SIG-M5 treated with dmso at 0.1 percent for 504 hours (cell line): ENCODE data around the gene SF3B3.

Experiments
- DNase-seq: peaks from one replicate; lab custom pipeline; 2025; ENCODE audit not compliant: unreplicated experiment; lab: John Stamatoyannopoulos, UW

SF3B3 gene

GRCh38 chr16:70563636-70564035, 40.0 kb downstream of the SF3B3 start:
- DNase-seq: peak; percentile 10

DNA sequence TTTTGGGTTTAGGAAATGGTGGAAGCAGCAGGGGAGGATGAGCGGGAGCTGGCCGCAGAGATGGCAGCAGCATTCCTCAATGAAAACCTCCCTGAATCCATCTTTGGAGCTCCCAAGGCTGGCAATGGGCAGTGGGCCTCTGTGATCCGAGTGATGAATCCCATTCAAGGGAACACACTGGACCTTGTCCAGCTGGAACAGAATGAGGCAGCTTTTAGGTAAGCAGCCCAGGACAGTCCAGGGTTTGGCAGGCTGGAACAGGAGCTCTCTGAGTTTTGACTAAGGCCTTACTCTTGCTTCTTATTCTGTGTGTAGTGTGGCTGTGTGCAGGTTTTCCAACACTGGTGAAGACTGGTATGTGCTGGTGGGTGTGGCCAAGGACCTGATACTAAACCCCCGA, 41.4 kb downstream of the SF3B3 start:
- no peak for DNase-seq

- no peak for DNase-seq
These were observed 45.1 kb downstream of the SF3B3 start for GRCh38 chr16:70568601-70569237.

DNA sequence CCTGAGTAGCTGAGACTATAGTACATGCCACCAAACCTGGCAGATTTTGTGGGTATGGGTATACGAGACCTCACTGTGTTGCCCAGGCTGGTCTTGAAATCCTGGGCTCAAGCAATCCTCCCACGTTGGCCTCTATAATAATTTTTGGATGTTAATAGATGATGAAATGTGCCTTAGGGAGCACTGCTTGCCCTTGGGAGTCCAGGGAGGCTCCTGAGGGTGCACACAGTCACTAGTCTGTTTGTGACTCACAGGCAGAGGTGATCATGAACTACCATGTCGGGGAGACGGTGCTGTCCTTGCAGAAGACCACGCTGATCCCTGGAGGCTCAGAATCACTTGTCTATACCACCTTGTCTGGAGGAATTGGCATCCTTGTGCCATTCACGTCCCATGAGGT, 46.1 kb downstream of the SF3B3 start:
- DNase-seq: no peak

GRCh38 chr16:70570967-70571570, 47.5 kb downstream of the SF3B3 start:
- no peak for DNase-seq

- no peak for DNase-seq
These were observed 48.0 kb downstream of the SF3B3 start for GRCh38 chr16:70571623-70572022.

- no peak for DNase-seq
These were observed 48.7 kb downstream of the SF3B3 start for GRCh38 chr16:70572050-70572925.

DNA sequence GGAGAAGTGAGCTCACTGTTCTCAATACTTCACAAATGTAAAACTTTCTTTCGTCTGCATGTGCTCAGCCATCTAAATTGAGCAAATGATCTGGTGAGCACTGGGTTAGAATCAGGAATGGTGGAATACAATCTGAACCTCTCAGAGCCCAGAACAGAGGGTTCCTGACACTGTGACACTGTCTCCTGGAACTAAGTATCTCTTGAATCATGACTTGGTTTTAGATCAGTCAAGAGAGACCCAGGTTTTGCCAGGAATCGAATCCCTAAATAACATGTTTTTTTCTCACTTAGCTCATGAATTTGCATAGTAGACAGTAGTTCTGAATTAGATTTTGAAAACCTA, 49.3 kb downstream of the SF3B3 start:
- no peak for DNase-seq

DNA sequence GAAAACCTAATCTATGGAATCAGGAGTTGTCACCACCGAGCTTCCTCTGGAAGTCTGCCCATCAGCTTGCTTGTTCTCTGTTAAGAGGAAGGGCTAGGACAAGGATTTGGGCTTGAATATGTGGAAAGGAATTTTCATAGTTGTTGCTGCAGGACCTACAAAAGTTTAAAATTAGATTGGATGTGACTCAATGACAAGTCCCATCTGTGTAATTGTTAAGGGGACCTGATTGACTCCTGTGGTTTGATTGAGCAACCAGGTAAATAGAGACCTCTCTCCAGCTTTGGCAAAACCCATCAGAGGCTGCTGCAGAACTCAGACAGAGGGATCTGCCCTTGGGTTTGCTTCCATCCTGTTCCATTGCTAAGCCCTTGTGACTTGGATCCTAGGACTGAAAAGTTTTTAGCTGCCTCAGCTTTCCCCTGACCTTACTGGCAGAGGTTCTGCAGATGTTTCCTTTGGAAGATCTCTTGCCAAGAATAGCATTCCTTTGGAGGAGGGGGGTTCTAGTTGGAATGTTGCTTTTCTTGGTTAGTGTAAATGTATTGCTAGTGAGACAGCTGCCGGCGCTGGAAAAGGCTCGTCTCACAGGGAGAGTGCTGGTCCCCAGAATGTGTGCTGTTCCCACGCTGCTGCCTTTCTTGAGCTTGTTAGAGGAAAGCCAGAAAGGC, 50.0 kb downstream of the SF3B3 start:
- DNase-seq: no peak

GRCh38 chr16:70574595-70575271, 51.1 kb downstream of the SF3B3 start:
- no peak for DNase-seq

DNA sequence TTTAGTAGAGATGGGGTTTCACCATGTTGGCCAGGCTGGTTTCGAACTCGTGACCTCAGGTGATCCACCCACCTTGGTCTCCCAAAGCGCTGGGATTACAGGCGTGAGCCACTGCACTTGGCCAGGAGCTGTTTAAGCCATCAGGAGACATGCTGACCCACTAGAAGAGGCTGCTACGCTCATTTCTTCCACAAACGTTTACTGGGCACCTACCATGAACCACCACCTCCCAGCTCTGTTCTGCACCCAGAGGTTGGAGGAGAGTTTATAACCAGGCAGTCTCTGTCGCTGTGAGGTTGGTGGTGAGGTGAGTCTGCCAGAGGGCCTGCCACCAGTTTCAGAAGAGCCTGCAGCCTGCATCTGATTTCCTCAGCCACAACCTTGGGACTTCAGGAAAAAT, 51.8 kb downstream of the SF3B3 start:
- no peak for DNase-seq

DNA sequence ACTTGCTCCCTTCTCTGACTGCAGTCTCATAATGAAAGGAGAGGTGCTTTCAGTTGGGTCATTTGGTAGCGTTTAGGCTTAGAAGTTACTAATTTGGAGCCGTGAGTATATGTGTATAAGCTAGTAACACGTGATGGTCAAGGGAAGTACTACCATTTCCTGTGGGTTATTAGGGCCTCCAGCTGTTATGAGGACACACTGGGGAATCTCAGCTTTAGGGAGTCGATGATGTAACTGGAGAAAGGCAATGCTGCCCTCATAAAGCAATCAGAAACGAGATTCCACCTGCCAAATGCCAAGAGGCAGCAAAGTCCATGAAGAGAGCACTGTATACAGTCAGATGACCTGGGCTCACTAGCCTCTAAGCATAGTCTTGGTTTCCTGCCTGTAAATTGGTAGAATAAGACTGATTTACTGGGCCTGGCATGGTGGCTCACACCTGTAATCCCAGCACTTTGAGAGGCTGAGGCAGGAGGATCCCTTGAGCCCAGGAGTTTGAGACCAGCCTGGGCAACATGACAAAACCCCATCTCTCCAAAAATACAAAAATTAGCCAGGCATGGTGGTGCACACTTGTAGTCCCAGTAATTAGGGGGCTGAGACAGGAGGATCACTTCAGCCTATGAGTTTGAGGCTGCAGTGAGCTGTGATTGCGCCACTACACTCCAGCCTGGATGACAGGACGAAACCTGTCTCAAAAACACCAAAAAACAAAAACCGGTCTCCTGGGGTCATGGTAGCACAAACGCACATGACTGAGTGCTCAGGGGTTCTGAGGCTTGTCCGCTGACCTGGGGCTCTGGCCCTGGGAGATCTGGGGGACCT, 53.0 kb downstream of the SF3B3 start:
- DNase-seq: peak; percentile 21

GRCh38 chr16:70577256-70577698, 53.7 kb downstream of the SF3B3 start:
- DNase-seq: no peak

DNA sequence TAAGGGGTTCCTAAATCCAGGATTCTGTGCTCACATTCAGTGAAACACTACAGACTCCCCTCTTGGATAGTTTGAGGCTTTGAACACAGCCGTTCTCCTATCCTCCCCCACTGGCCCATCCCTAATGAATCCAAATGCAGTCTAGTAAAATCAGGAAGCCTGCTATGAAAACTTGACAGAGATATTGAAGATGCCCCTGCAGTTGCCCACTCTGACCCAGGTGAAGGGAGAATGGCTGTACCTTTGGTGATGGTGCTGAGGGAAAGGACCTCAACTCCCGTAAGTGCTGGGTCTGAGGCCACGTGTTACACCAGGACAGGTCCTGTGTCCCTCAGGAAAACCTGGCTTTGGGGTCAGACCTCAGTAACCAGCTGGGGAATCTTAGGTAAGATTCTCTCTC, 54.4 kb downstream of the SF3B3 start:
- no peak for DNase-seq

DNA sequence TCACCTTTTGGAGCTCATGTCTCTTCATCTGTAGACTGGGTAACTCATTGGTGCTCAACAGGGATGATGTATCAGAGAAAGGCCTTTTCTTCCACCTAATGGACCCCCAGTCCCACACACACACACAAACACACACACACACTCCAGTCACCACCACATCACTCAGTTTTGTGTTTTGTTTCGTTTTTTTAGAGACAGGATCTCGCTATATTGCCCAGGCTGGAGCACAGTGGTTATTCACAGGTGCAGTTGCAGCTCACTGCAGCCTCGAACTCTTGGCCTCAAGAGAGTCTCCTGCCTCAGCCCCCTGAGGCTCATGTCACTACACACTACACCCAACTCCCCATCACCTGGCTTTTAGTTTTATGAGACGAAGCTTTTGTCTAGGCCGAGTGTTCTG, 55.6 kb downstream of the SF3B3 start:
- DNase-seq: no peak

DNA sequence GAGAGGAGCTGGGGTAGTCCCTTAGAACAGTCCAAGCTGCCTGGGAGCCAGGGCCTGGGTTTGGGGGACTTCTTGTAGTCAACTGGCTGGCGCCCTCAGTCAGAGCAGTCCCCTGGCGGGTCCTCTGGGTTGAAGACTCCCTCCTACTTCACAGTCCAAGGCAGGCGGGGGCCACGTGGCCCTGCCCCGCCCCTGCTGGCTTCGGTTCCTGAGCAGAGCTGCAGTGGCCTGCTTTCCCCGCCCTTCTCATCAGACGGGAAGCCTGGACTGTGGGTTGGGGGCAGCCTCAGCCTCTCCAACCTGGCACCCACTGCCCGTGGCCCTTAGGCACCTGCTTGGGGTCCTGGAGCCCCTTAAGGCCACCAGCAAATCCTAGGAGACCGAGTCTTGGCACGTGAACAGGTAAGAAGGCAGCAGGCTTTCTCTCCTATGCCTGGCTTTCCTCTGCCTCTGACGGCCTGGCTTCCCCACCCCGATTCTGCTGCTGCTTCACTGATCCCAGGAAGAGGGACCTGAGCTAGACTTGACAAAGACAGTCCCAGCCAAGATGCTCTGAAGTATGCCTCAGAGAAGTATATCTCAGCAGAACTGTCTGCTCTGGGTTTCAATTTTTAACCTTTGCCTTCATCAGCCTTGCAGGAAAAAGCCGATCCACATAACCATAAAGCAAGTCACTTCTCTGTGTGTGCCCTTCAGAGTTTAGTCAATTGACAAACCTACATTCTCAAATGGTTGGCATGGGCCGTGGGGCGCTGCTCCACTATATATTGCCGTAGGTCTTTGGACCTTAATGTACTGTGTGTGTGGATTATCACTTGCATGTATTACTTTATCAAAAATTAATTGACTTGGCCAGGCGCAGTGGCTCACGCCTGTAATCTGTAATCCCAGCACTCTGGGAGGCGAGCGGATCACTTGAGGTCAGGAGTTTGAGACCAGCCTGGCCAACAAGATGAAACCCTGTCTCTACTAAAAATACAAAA, 56.3 kb downstream of the SF3B3 start:
- no peak for DNase-seq

- peak; percentile 21 for DNase-seq
These were observed 58.8 kb downstream of the SF3B3 start for GRCh38 chr16:70582280-70582978.

- DNase-seq: no peak
These were observed 63.1 kb downstream of the SF3B3 start for GRCh38 chr16:70586731-70587130.
